Subcutaneous abdominal adipose tissue (tissue), 5 donors: ENCODE data around the gene LRFN5.

Experiments used
- H3K27ac ChIP-seq: one replicate; pipeline ENCODE4 v1.7.0; 2013; ENCODE audit warnings: low read depth, mild to moderate bottlenecking, inconsistent platforms, low read length, moderate library complexity
- H3K27me3 ChIP-seq, 5 donors: one replicate each; pipeline ENCODE4 v1.7.0; 2013; ENCODE audit warnings: low read length in 5 of 5, inconsistent platforms in 1 of 5; ENCODE audit not compliant: control insufficient read depth in 5 of 5, insufficient read depth in 4 of 5
- H3K36me3 ChIP-seq, 5 donors: one replicate each; pipeline ENCODE4 v1.7.0; 2013; ENCODE audit warnings: low read length in 5 of 5; ENCODE audit not compliant: control insufficient read depth in 5 of 5, insufficient read depth in 5 of 5
- H3K4me1 ChIP-seq, 5 donors: one replicate each; pipeline ENCODE4 v1.7.0; 2013; ENCODE audit warnings: low read length in 5 of 5, mild to moderate bottlenecking in 3 of 5, moderate library complexity in 1 of 5; ENCODE audit not compliant: control insufficient read depth in 5 of 5, insufficient read depth in 5 of 5
- H3K4me3 ChIP-seq, 5 donors: one replicate each; pipeline ENCODE4 v1.7.0; 2013; ENCODE audit warnings: low read length in 5 of 5, low read depth in 1 of 5
- H3K9ac ChIP-seq, 5 donors: one replicate each; pipeline ENCODE4 v1.7.0; 2013; ENCODE audit warnings: low read length in 5 of 5, mild to moderate bottlenecking in 4 of 5, moderate library complexity in 3 of 5
- H3K9me3 ChIP-seq, 5 donors: one replicate each; pipeline ENCODE4 v1.7.0; 2013; ENCODE audit warnings: low read length in 5 of 5; ENCODE audit not compliant: control insufficient read depth in 5 of 5
- donor health status: healthy.
- donor health status: healthy.
- donor health status: healthy.
- donor health status: healthy.
- donor health status: healthy.

Gene LRFN5

GRCh38 chr14:41758011-41758665 lies 151.5 kb downstream of the LRFN5 start:
- Histone ChIP-seq H3K27ac (no peak overlapping the region), H3K4me1 (no peaks in the 10 kb centered on the region), H3K27me3 (no peaks in the 10 kb centered on the region), H3K9me3 (no peaks in the 10 kb centered on the region), H3K36me3 (no peaks in the 10 kb centered on the region), H3K4me3 (no peak overlapping the region), H3K9ac (no peak overlapping the region)

- H3K4me1 ChIP-seq, result no peaks in the 10 kb centered on the region
- no peak overlapping the region for H3K4me3 ChIP-seq
- no peaks in the 10 kb centered on the region for H3K27me3 ChIP-seq
- H3K27ac ChIP-seq, result no peak overlapping the region
- no peaks in the 10 kb centered on the region for H3K36me3 ChIP-seq
- no peak overlapping the region for H3K9ac ChIP-seq
- no peaks in the 10 kb centered on the region for H3K9me3 ChIP-seq
Observed at GRCh38 chr14:41761204-41761603, 154.5 kb downstream of the LRFN5 start.

GRCh38 chr14:41766772-41767171 lies 160.1 kb downstream of the LRFN5 start:
- H3K27me3 ChIP-seq, result no peaks in the 10 kb centered on the region
- H3K27ac ChIP-seq, result no peak overlapping the region
- peaks cover 0 to 2% (median 0%) of the 10 kb centered on the region in 5 donors for H3K9me3 ChIP-seq
- no peaks in the 10 kb centered on the region for H3K36me3 ChIP-seq
- H3K4me1 ChIP-seq, result no peaks in the 10 kb centered on the region
- no peak overlapping the region for H3K4me3 ChIP-seq
- no peak overlapping the region for H3K9ac ChIP-seq

- Histone ChIP-seq H3K27me3 (no peaks in the 10 kb centered on the region), H3K4me3 (no peak overlapping the region), H3K9ac (no peak overlapping the region), H3K36me3 (no peaks in the 10 kb centered on the region), H3K27ac (no peak overlapping the region), H3K9me3 (peaks cover 0 to 2% (median 0%) of the 10 kb centered on the region in 5 donors), H3K4me1 (no peaks in the 10 kb centered on the region)
Observed at GRCh38 chr14:41773536-41774279, 167.0 kb downstream of the LRFN5 start.

GRCh38 chr14:41782511-41782910 lies 175.8 kb downstream of the LRFN5 start:
- H3K9ac ChIP-seq, result no peak overlapping the region
- no peaks in the 10 kb centered on the region for H3K9me3 ChIP-seq
- H3K4me3 ChIP-seq, result no peak overlapping the region
- no peaks in the 10 kb centered on the region for H3K4me1 ChIP-seq
- H3K36me3 ChIP-seq, result no peaks in the 10 kb centered on the region
- no peak overlapping the region for H3K27ac ChIP-seq
- no peaks in the 10 kb centered on the region for H3K27me3 ChIP-seq

- no peaks in the 10 kb centered on the region for H3K27me3 ChIP-seq
- H3K4me1 ChIP-seq, result no peaks in the 10 kb centered on the region
- no peak overlapping the region for H3K4me3 ChIP-seq
- H3K27ac ChIP-seq, result no peak overlapping the region
- no peaks in the 10 kb centered on the region for H3K9me3 ChIP-seq
- no peaks in the 10 kb centered on the region for H3K36me3 ChIP-seq
- H3K9ac ChIP-seq, result no peak overlapping the region
Observed at GRCh38 chr14:41783403-41783802, 176.7 kb downstream of the LRFN5 start.

GRCh38 chr14:41785696-41786095 lies 179.0 kb downstream of the LRFN5 start:
- no peaks in the 10 kb centered on the region for H3K4me1 ChIP-seq
- no peak overlapping the region for H3K9ac ChIP-seq
- no peak overlapping the region for H3K27ac ChIP-seq
- H3K4me3 ChIP-seq, result no peak overlapping the region
- H3K9me3 ChIP-seq, result no peaks in the 10 kb centered on the region
- H3K36me3 ChIP-seq, result no peaks in the 10 kb centered on the region
- H3K27me3 ChIP-seq, result no peaks in the 10 kb centered on the region

- H3K27me3 ChIP-seq, result no peaks in the 10 kb centered on the region
- no peaks in the 10 kb centered on the region for H3K36me3 ChIP-seq
- no peak overlapping the region for H3K27ac ChIP-seq
- H3K4me3 ChIP-seq, result no peak overlapping the region
- H3K4me1 ChIP-seq, result no peaks in the 10 kb centered on the region
- peaks cover 0 to 3% (median 0%) of the 10 kb centered on the region in 5 donors for H3K9me3 ChIP-seq
- no peak overlapping the region for H3K9ac ChIP-seq
Observed at GRCh38 chr14:41799817-41800216, 193.1 kb downstream of the LRFN5 start.

GRCh38 chr14:41805633-41806032 lies 199.0 kb downstream of the LRFN5 start:
- no peaks in the 10 kb centered on the region for H3K4me1 ChIP-seq
- H3K27ac ChIP-seq, result no peak overlapping the region
- H3K9me3 ChIP-seq, result peaks cover 0 to 3% (median 0%) of the 10 kb centered on the region in 5 donors

GRCh38 chr14:41806366-41806975 lies 199.8 kb downstream of the LRFN5 start:
- Histone ChIP-seq H3K4me3 (no peak overlapping the region), H3K27me3 (no peaks in the 10 kb centered on the region), H3K9me3 (peaks cover 0 to 3% (median 0%) of the 10 kb centered on the region in 5 donors), H3K9ac (no peak overlapping the region), H3K4me1 (no peaks in the 10 kb centered on the region), H3K27ac (no peak overlapping the region), H3K36me3 (no peaks in the 10 kb centered on the region)

More at GRCh38 chr14:41805633-41806032, 199.0 kb downstream of the LRFN5 start:
- no peak overlapping the region for H3K9ac ChIP-seq
- H3K36me3 ChIP-seq, result no peaks in the 10 kb centered on the region
- H3K27me3 ChIP-seq, result no peaks in the 10 kb centered on the region
- no peak overlapping the region for H3K4me3 ChIP-seq
